ENCODE data around the gene USP11.
"Not testable (repeated sequence)": the region's sequence is repeated elsewhere in the genome, so short reads cannot be mapped to it uniquely, and the experiment has no call there.

Gene USP11

DNA sequence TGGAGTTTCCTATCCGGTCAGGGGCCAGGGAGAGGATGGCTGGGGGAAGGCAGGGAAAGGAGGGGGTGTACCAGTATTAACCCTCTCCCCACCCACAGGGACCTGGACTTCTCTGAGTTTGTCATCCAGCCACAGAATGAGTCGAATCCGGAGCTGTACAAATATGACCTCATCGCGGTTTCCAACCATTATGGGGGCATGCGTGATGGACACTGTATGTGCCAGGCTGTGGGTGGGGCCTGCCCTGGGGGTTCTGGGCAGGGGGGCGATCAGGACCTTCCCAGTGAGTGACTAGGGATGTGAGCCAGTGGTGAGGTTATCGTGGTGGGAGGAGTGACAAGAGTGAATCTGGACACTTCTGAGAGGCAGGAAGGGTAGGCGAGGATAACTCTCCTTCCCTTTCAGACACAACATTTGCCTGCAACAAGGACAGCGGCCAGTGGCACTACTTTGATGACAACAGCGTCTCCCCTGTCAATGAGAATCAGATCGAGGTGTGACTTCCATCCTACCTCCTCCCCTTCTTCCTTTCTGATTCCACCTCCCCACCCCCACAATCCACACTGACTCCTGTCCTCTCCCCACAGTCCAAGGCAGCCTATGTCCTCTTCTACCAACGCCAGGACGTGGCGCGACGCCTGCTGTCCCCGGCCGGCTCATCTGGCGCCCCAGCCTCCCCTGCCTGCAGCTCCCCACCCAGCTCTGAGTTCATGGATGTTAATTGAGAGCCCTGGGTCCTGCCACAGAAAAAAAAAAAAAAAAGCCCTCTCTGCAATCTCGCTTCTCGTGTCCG lies 14.6 kb downstream of the USP11 start:
- DNase-seq (ENCODE audit: low read depth): no peak

DNA sequence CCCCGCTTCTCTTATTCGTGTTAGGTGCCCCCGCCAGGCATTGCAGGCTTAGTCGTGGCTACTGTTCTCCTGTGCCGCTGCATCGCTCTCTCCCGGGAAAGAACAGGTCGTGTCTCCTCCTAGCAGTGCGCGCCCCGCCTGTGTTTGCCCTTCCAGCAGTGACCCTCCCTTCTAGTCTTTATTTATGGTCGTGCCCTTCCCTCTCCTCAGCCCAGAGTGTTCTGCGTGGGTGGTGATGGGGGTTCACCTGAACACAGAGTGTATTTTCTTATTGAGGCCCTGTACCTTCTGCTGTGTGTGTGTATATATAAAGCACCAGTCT lies 15.2 kb downstream of the USP11 start:
- DNase-seq (ENCODE audit: low read depth): no peak

DNA sequence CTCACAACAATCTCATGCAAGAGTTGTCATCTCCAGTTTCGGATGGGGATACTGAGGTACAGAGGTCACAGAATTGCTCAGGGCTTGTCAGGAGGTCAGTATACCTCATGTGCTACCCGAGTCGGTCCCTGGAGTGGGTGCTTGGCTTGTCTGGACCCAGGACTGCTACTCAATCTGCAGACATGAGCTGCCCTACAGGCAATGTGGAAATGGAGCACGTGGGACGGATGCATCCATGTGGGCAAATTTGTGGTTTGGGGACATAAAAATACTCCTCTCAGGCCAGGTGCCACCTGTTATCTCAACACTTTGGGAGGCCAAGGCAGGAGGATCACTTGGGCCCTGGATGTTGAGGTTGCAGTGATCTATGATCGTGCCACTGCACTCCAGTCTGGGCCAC lies 15.8 kb downstream of the USP11 start:
- DNase-seq (ENCODE audit: low read depth): no peak

DNA sequence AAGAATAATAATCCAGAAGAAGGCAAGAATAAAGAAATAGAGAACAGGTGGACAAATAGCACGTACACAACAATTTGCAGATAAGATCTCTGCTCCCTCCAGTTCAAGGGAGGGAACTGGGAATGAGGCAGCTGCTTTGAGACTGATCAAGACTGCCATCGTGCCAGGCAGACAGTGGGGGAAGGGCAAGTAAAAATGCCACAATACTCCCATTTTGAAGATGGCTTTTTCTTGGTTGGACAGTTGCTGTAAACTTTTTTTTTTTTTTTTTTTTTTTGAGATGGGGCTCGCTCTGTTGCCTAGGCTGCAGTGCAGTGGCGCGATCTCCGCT lies 17.2 kb downstream of the USP11 start:
- DNase-seq (ENCODE audit: low read depth): no peak

DNA sequence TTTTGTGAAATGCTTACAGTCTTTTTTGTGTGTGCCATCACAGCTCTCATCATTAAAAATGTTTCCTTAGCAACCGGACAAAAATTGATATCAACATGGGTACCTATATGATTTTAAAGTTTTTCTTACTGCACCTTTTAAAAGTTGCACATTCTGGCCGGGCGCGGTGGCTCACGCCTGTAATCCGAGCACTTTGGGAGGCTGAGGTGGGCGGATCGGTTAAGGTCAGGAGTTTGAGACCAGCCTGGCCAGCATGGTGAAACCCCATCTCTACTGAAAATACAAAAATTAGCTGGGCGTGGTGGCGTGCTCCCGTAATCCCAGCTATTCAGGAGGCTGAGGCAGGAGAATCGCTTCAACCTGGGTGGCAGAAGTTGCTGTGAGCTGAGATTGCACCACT lies 24.8 kb downstream of the USP11 start:
- not testable (repeated sequence) for DNase-seq (ENCODE audit: low read depth)

DNA sequence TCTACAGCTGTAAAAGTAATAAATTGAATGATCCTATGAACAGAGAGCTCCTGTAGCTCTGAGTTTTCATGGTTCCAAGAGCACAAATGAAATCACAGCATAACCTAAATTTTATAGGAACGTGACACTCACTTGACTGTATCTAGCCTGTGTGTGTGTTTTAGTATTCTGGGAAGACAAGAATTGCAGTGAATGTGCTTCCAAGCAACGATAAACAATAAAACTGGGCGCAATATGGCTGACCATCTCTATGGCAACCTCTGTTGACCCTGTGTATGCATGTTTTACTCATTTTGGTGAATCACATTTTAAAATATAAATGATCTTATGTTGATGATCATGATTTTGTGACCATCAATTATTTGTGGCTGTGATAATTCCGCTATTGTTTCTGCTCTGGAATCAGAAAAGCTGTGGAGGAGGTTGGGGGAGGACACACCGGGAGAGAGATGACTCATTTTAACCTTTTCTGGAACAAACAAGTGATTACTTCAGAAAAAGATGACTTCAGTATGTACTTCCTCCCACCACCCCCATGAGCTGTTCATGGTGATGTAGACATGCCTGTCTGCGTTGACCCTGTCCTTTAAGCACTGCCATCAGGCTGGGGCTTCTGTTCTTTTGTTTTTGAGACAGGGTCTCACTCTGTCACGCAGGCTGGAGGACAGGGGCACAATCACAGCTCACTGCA lies 31.8 kb downstream of the USP11 start:
- DNase-seq (ENCODE audit: low read depth): no peak

DNA sequence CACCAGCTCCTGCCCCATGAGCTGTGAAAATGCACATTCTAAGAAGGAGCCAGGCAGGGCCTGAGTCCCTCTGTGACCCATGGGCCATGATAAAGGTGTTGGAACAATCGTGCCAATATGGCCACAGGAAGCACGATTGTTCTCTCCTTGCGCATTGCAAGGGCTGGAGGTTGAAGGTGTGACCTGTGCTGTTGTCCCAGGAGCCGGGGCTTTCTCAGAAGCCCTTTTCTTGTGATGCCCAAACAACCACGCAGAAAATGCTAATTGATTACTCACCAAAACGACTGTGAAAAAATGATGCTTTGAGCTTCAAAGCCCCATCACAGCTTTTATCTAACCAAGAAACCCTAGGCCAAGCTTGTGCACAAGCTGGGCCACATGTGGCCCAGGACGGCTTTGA lies 33.8 kb downstream of the USP11 start:
- no peak for DNase-seq (ENCODE audit: low read depth)

DNA sequence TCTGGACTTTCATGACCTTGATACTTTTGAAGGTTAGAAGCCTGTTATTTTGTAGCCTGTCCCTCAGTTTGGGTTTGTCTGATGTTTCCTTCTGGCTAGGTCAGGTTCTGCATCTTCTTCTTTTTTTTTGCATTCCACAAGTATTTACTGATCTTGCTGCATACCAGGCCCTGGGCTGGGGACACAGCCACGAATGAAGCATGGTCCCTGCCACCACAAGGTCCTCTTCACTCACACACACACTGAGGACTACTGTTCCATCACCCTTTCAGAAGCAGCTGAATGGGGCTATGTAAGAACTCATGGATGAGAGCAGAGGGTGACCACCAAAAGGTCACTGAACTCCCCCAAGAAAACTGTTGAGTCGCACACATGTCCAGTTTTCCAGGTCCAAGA lies 39.2 kb downstream of the USP11 start:
- DNase-seq (ENCODE audit: low read depth): no peak

DNA sequence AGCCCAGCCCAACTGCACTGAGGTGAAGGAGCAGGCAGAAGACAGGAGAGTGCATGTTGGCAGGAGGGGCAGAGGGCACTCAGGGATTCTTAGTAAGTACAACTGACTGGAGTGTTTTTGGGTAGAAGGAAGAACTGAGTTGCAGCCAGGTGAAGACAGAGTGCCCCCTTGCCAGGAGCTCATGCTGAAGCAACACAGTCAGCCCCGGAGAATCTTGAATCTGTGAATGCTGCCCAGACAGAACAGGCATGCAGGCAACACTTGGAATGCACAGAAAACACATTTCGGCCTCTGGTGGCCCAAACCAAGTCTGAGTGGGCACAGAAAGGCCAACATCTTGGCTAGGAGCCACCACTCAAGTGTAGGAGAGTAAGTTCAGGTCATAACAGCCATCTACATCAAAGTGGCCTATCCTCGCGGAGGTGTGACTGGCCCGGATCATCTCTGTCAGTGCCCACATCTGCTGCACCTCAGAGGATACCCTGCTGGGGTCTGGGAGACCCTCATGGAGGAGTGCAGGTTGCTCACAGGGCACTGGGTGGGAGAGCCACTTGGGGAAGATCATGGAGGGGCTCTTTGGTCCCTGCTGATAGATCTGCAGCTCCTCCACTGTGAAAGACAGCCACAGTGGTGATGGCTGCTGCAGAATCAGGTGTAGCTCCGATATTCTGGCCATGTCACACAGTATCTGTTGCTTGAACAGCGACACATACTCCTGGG lies 40.4 kb downstream of the USP11 start:
- DNase-seq (ENCODE audit: low read depth): no peak

DNA sequence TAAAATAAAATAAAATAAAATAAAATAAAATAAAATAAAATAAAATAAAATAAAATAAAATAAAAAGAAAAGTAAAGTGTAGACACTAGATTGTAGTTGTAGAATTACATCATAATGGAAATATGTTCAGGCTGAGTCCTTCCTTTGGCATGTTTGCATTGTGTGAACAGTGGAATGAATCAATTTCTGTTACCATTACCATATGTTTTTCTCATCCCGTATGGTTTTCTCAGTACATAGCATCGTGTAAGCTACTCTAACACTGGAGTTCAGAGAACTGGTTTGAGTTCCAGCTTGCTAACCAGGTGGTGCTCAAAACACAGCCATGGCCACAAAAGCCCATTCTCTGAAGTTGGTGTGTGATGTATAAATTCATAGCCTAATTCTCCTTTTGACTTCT lies 45.9 kb downstream of the USP11 start:
- no peak for DNase-seq (ENCODE audit: low read depth)

DNA sequence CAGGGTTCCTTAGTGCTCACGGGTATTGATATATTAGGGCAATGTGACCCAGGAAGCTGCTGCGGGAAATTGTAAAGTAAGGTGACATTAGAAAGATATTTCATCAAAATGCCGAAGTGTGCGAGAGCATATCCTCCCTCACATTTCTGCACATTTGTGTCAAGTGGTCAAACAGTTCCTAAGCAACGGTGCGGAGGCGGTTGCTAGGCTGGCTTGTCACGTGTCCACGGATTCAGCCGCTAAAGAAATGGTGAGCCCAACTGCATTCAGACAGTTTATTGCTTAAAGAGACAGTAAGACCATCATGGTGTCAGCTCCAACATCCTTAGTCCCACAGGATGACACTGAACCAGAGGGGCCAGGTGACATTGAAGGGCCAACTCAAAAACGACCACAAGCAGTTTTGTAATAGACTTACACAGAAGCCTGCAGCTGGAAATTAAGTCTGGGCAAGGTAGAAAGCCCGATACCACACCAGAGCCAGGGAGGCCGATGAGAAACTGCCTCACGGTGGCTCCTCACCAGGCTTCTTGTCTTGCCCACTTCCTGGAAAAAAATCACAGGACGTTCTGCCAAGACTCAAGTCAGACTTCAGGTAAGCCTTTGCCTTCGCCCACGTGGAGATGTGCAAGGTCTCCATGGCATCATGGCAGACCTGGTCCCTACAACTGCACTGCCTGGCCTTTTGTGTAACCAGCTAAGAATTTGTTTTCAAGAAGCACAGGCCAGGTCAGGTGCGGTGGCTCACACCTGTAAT lies 50.4 kb downstream of the USP11 start:
- no peak for DNase-seq (ENCODE audit: low read depth)

DNA sequence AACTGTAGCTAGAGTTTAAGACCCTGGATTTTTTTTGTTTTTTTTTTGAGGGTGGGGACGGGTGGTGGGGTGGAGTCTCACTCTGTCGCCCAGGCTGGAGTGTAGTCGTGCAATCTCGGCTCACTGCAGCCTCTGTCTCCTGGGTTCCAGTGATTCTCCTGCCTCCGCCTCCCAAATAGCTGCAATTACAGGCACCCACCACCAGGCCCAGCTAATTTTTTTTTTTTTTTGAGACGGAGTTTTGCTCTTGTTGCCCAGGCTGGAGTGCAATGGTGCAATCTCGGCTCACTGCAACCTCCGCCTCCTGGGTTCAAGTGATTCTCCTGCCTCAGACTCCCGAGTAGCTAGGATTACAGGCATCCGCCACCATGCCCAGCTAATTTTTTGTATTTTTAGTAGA lies 51.8 kb downstream of the USP11 start:
- not testable (repeated sequence) for DNase-seq (ENCODE audit: low read depth)

DNA sequence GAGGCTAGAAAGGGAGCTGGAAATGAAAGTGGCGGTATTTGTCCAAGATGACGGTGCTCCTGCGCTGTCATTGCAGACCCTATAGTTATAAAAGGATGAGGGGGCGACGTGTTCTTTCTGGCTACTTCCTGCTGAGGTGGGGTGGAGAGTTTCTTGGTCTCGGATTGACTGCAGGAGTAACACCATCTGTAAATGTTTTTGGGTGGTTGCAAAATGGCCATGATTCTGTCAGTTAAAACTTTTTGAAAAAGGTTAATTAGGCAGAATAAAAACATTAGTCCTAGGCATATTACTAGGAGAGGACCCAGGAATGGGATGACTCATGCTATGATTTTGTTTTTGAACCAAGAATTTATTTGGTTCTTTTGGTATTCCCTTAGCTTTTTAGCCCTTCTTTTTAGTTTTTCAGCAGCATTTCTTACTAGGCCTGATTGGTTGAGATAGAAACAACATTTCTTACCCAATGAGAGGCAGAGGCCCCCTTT lies 53.1 kb downstream of the USP11 start:
- DNase-seq (ENCODE audit: low read depth): no peak

DNA sequence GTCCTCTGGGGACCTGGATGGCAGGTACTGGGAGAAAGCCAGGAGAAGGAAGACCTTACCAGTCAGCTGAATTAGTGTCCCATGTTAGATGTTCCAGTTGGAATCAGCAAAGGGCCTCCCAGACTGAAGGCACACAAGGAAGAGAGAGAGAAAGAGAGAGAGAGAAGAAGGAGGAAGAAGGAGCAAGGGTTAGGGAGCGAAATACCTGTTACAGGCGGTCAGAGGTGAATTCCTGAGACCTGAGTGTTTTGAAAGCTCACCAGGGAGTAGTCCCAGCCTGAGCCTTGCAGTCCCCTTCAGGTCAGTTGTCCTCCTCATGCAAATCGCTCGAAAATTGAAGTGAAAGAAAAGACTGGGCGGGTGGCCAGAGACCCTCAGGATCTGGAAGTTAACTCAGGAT lies 60.3 kb downstream of the USP11 start:
- DNase-seq (ENCODE audit: low read depth): no peak

DNA sequence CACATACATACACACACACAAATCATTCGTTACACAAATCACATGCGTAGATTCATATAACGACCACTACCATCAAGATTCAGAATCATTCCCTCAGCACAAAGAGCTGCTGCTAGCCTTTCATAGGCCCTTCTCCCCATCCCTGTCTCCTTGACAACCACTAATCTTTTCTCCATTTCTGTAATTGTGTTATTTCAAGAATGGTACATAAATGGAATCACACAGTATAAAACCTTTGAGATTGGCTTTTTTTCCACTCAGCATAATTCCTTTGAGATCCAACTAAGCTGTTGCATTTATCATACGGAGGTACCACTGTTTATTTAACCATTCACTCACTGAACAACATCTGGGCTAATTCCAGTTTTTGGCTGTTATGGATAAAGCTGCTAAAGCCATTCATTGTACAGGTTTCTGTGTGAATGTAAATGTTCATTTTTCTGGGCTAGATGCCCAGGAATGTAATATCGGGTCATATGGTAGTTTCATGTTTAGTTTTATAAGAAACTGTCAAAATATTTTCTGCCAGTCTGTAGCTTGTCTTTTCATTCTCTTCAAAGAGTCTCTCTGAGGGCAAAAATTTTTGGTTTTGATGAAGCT lies 64.1 kb downstream of the USP11 start:
- DNase-seq (ENCODE audit: low read depth): no peak

DNA sequence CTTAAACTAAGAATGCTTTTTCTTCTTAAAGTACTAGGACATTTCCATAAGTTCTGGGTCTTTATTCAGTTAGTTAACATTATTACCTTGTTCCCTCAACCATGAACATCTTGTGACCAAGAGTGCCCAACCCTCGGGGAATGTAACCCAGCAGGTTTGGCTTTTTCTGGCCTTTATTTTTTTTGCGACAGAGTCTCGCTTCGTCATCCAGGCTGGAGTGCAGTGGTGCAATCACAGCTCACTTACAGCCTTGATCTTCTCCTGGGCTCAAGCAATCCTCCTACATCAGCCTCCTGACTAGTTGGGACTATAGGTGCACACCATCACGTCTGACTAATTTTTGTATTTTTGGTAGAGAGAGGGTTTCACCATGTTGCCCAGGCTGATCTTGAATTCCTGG lies 65.1 kb downstream of the USP11 start:
- no peak for DNase-seq (ENCODE audit: low read depth)

All from stimulated activated CD8-positive, alpha-beta memory T cell treated with anti-CD3 and anti-CD28 coated beads, Interleukin-7, amount 100 ng/mL, for 24 hours (primary cell).